Inflammatory macrophage treated with lipopolysaccharide for 4 hours (primary cell): ENCODE measurements around the gene RAB6D.
"Not testable (repeated sequence)": the region's sequence is repeated elsewhere in the genome, so short reads cannot be mapped to it uniquely, and the experiment has no call there.

Experiments used
- DNase-seq: peaks from one replicate; pipeline ENCODE4 v3.0.0-alpha.2; 2020

Gene RAB6D

DNA sequence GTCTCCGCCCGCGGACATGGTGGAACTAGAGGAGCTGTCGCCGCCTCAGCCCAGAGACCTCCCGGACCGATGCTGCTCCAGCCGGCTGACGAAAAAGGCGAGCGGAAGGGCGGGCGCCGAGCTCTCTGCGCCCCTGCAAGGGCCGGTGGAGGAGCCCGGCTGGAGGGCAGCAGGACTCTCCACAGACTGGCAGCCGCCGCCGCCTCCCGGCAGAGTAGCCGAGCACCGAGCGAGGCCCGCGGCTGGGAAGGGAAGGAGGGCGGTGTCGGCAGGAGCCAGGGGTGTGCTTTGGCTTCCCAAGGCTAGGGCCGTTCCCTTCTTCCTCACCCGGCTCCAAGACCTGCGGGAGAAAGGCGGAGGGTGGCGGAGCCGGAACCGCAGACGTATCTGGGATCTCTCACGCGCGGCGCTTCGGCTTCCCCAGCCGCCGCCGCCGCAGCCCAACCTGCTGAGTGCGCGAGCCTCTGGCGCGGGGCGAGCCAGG, at the start of gene RAB6D:
RAB6D (minus strand) TSS at position 466 of the 484 bp plus-strand sequence; CDS start at position 18, 448 bp downstream.
- not testable (repeated sequence) for DNase-seq

DNA sequence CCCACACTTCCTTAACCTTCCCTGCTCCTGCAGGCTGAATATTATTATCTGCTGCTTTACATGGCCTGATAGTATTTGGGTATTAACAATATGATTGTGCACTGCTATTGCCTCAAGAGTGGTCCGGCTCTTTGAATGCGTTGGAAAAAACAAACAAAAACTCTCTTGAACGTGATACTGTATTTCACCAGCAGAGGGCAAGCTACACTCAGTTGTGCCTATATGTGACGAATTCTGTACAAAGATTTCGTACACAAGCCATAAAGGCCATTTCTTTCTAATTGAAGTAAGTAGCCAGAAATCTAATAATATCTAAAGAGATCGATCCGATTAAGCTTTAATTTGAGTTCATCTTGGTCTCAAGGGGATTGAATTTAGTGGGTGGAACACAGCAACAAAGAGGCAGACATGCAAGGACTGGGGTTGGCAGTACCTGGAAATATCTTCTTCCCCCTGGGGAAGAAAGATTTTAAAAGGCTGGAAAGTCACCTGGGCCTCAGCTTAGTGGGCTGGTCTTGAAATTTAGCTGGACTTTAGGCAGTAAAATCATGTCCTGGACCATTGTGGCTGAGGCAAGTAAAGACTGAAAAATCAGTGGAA, 49.3 kb upstream of the RAB6D start:
- DNase-seq, result peak; percentile 36

DNA sequence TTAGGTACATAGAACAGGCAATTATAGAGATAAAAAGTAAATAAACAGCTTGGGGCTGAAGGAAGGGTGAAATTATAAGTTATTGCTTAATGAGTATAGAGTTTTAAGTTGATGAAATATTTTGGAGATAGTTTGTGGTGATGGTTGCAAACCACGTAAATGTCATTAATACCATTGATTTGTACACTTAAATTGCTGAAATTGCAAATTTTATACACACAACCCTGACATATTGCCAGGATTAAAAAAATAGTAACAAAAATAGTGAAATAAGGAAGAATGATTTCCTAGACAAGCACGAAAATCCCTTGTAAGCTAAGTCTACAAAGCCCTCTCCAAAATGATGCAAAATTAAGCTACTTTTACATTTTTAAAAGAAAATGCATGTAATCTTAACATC, 46.2 kb upstream of the RAB6D start:
- no peak for DNase-seq

DNA sequence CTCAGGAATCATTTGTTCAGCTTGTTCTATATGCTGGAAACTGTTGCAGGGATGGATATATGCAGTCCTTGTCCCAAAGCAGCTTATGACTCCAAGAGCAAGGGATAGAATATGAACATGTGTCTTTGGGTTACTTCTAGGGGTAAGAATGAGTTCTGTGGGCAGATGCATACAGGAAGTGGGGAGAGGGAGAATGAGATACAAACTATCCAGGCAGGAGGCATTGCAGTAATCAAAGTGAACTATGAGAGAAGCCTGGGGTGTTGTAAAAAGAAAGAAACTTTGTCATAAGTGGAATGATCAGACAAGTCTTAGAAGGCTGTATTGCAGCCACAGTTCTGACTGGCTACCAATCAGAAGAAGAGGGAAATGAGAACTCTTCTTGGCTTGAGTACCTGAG, 44.8 kb upstream of the RAB6D start:
- DNase-seq, result no peak

DNA sequence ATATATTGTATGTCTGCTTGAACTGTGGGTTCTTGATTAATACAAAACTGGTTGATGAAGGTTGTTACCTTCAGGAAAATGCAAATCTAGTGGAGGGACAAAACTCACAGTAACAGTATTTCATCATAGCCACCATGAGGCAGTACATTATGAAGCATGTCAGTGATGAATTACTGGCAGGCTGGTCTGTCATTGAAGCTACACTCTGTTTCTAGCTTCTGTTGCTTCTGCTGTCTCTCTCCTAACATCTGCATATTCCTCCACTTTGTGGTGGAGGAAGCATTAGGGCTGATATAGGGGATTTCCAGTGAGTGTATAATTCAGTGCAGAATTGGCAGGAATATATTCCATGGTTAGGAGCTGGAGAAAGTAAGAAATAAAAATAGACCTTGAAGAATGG, 44.2 kb upstream of the RAB6D start:
- no peak for DNase-seq

DNA sequence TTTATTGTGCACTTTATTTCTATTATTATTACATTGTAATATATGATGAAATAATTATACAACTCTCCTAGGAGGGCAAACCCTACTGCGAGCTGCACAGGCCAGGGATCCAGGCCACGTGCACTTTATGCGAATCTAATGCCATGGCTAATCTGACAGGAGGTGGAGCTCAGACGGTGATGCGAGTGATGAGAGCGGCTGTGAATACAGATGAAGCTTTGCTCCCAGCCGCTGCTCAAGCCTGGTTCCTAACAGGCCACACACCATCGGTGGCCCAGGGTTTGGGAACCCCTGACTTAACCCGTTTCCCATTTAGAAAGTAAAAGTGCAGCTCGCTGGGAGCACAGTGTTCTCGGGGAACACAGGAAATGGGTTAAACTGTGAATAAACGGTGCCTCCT, 40.8 kb upstream of the RAB6D start:
- DNase-seq, result no peak

DNA sequence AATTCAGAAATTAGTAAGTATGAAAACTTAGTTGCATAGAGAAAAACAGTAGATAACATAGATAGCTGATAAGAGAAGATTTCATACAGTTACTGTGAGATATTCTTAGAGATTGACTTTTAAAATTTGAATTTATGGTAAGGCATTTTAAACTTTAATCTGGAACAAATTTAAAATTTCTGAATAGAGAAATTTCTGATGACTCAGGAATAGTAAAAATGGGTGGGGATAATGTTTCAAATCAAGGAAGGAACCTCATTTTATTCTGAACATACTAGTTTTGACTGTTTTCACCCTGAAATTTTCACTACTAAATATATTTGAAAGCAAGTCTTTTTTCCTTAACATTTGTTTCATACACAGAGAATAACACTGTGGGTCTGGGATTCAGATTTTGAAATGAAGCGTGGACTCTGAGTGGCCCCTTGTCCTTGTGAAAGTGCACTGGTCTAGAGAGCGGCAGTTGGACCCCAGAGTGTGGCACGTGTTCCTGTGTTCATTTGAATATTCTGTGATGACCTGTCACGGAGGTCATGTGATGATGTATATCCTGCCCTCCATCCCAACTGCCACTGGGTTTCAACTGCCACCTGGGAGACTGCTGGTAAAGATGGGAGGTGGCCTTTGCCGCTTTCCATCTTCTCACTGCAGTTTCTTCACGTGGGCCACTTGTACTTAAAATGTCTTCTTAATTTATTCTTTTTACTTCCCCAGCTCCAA, 38.5 kb upstream of the RAB6D start:
- no peak for DNase-seq

DNA sequence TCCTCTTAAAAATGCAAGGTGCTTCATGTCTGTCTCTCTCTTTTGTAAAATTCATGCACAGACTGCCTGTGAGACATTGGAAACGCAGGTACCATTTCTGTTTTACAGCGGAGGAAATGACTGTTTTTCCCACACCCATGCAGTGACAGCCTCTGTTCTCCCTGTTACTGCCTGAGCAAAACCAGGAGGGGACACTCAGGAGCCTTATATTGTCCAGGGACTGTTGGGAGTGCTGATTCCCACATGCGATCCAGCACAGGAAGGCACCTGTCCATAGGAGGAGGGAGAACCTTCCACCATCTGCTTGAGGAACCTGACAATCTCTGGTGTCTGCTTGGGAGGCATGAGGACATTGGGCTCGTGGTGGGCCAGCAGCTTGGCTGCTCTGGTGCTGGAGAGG, 36.9 kb upstream of the RAB6D start:
- no peak for DNase-seq

DNA sequence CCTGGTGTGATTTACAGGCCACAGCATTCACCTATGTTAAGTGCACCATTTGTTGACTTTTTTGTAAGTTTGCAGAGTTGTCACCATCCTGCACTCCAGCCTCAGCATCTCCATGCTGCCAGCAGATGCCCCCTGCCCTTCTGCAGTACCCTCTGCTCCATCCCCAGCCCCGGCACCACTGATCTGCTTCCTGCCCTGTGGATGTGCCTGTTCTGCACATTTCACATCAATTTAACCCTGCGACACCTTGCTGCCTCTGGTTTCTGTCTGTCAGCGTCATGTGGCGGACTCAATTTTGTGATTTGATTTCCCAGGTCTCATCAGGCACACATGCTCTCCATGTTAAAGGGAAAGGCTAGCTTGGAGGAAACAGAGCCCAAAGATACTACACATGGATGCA, 36.5 kb upstream of the RAB6D start:
- DNase-seq, result not testable (repeated sequence)

DNA sequence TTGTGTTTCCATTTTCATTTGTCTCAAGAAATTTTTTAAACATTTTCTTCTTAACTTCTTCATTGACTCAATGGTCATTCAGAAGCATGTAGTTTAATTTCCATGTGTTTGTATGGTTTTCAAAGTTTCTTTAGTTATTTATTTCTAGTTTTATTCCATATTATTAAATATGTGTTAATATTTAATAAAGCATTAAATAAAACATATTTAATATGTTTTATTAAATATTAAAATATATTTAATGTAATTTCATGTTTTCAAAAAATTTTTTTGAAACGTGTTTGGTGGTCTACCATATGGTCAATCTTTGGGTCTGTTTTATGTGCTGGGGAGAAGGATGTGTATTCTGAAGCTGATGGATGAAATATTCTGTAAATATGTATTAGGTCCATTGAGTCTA, 32.2 kb upstream of the RAB6D start:
- not testable (repeated sequence) for DNase-seq

DNA sequence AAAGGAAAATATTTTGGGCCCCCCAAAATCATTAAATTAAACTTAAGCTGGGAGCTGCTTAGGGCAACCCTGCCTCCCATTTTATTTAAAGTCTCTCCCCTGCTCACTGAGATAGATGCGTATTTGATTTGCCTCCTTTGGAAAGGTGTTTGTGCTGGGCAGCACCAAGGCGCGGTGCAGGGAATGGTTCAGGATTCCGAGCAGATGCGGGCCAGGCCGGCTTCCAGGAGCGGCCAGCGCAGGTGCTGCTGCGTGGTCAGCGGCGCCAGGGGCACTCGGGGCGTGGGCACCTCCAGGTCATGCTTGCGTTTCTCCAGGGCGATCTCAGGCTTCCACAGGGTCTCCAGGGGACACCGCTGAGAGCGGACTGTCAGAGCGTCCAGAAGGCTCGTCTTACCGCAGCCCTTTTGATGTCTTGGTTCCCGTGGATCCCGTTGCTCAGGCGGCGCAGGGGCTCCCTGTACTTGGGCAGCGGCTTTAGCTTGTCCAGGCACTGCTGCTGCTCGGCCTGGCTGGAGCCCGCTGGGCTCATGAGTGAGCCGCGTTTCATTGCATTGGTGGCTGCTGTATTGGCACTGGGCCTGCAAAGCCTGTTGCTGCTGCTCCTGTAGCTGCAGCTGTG, 31.2 kb upstream of the RAB6D start:
- DNase-seq, result not testable (repeated sequence)

DNA sequence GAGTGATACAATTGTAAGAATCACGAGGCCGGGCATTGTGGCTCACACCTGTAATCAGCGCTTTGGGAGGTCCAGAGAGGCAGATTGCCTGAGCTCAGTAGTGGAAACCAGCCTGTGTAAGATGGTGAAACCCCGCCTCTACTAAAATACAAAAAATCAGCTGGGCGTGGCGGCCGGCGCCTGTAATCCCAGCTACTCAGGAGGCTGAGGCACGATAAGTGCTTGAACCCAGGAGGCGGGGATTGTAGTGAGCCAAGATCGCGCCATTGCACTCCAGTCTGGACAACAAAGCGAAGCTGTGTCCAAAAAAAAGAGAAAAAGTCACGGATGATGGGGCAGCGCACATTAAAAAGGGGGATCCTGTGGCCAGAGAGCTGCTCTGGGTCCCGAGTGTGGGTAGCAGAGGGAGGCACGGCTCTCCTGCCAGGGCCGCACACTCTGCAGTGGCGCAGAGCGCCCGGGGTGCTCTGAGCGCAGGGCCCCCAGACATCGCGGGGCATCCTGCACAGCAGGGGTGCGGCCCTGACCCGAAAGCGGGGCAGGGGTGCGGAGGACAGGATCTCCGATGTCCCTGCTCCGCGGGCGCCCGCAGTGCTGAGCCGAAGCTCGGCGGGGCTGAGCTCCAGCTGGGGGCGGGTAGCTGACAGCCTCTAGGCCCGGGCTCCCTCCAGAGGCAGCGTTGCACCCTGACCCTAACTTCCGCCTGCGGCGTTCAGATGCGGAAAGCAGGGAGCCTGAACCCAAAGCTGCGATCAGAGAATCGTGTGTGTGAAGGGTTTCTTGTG, 30.4 kb upstream of the RAB6D start:
- no peak for DNase-seq

DNA sequence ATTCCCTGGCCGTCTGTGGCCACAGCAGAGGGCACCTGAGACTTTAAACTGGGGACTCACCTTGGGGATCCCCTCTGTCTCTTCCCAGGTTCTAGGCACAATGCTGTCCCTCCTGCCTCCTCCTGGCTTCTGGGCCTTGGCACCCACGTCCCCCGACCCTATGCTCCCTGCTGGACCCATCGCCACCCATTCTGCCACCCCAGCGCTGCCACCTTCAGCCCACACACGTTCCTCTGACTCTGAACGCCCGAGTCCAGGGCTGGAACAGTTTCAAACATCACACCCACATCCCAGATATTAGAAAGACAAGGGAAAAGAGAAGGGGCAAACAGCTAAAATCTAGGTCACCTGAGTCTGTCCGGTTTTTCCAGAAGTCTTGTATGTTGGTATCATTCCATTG, 28.0 kb upstream of the RAB6D start:
- not testable (repeated sequence) for DNase-seq

DNA sequence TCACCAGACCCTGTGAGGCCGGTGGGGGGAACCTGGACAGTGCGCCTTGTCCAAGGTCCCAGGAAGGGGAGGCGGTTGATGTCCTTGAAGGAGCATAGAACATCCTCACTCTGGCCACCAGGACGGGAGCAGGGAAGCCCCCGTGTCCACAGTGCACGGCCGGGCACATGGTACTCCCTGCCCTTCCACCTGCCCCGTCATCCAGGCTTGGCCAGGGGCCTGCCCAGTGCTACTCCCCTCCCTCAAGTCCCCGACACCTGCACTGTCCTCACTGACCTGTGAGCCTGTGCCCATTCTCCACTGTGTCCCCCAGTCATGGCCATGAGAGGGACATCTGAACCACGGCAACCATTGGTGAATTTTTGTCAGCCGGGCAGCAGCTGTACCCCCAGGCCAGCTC, 27.5 kb upstream of the RAB6D start:
- not testable (repeated sequence) for DNase-seq

DNA sequence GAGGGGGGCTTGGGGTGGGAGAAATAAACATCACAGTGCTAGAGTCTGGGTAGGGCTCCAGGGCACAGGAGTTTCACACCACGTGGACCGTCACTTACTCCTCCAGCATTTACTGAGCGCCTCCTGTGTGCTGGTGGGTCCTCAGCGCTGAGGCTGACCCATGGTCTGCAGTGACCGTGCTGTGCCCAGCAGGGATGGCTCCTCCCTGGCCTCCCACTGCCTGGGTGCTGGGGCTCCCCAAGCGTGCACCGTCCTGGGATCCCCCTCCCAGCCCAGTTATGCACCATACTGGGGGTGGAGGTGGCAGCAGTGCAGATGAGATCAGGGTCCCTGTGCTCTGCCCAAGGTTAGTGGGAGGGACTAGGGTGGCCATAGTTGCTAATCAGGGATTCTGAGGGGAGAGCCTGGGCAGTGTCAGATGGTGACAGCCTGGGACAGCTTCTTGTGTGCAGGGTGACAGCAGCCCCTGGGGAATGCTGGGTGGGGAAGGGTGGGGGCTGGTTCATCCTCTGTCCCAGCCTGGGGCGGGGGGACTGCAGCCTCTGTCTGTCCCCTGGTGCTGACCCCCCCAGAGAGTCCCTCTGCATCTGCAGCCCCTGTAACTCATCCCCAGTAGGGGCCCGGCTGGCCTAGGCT, 26.6 kb upstream of the RAB6D start:
- DNase-seq, result not testable (repeated sequence)

DNA sequence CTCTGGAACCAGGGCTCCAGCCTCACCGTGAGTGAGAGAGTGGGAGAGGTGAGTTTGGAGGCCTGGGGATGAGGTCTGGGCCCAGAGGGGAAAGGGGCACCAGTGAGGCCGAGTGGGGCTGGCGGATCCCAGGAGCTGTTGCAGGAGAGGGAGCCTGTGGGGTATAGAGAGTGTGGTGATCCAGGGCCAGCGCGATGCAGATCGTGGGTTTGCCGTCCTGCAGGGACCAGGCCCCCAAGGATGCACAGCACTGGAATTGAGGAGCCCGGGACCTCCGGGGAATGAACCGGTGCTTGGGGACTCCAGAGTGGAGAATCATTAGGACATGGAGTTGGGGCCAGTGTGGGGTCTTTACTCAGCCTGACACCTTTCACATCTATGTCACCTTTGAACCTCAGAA, 25.7 kb upstream of the RAB6D start:
- no peak for DNase-seq

DNA sequence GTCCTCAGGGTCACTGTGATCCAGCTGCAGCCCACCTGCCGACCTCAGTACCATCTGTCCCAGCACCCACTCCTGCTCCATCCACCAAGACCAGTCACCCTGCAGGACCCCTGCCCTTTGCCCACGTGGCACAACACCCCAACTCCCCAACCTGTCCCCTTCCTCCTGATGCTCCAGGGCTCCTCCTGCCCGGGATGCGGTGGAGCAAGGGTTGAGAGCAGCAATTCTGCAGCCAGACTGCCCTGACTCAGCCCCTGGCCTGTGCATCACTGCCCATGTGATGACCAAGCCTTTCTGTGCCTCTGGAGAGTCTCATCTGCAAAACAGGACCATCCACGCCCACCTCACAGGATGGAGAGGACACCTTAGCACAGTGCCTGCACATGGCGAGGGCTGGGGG, 24.9 kb upstream of the RAB6D start:
- DNase-seq, result not testable (repeated sequence)

DNA sequence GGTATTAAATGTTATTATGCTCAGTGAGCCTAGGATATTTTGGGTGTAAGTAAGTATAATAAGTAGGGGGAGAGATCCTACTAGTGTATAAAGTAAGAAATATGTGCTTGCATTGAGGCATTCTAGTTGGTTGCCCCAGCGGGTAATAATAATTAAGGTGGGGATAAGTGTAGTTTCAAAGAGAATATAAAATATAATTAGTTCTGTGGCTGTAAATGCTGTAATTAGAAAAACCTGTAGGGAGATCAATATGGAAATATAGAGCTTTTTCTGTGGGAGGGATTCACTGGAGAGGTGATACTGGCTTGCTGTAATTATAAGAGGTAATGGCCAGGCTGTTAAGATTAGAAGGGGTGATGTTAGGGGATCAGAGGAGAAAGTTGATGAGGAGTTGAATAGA, 9.1 kb upstream of the RAB6D start:
- not testable (repeated sequence) for DNase-seq

DNA sequence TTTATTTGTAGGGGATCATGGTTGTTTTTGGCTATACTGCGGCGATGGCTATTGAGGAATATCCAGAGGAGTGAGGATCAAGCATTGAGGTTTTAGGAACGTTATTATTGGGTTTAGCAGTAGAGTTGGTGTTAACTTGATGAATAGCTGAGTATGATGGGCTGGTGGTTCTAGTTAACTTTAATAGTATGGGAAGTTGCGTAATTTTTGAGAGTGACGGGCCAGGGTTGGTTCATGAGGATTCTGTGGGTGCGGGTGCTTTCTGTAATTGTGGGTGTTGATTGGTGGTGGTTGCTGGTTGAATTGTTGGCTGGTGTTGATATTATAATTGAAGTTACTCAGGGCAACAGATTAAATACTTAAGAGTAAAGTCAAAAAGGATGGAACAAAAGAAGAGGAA, 6.0 kb upstream of the RAB6D start:
- no peak for DNase-seq

DNA sequence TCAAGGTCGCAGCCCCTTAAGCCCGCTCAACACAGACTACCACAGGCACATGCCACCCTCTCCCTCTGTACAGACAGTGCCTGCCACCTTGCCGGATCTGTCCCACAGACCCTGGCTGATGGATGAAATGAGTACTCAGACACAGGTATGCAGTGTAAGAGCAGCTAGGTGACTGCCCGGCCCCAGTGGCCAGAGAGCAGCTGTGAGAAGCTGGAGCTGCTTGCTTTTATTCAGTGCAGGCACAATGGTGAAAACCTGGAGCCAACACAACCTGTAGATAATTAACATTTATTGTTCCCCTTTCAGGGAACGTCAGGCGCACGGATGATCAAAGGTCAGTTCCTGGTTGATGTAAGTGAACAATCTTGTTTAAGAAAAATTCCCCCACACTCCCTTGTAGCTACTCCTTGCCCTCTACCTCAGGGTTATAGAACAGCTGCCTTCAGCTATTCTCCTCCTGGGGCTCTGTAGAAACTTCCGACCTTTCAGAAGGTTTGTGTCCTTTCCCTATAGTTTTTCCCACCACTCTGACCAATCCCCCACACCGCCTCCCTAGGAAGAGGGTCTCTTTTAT, 4.6 kb upstream of the RAB6D start:
- DNase-seq, result not testable (repeated sequence)

DNA sequence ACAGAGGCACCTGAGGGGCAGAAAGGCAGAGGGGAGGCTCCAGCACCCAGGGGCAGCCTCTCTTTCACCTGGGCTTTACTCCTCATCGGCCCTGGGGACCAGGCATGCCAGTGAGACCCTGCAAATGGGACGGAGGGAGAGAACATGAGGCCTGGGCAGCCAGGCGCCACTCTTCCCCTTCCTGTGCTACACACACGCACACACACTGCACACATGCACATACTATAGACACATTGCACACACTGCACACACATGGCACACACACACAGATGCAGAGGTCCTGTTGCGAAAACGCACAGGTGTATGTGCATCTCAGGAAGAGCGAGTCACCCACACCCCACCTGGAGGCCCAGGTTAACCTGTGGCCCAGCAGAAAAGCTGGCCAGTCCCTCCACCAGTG, 3.4 kb upstream of the RAB6D start:
- DNase-seq, result no peak

DNA sequence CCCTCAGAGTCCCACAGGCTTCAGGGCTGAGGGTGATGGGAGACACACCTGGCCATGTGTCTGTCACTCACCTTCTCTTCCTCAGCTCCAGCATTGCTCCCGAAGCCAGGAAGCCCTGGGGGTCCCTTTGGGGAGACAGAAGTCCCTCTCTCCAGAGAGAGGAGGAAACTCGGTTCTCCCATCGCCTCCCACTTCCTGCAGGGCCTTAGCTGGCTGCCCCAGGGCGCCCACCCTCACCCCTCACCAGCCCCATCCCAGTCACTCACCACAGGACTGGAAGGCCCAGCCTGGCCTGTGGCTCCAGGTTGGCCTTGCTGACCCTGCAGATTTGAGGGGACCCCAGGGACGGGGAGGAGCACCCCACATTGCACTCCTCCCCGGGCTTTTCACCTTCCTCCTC, 2.7 kb upstream of the RAB6D start:
- no peak for DNase-seq

DNA sequence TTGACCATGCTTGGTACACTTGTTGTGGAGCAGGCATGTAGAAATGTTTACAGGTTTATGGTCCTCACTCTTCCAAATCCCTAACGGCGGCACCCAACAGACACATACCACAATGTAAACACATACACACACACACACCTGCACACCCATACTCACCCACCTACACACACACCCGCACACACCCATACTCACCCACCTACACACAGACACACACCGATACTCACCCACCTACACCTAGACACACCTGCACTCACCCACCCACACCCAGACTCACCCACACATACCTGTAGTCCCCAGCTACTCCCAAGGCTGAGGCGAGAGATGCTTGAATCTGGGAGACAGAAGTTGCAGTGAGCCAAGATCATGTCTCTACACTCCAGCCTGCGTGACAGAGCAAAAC, 1.5 kb upstream of the RAB6D start:
- no peak for DNase-seq
